GM23248 (cell line): ENCODE data around the gene TMEM94.

Experiments used
- EZH2 ChIP-seq: fragments of 200-600 bp; sonication (generic); IDR thresholded peaks from 2 replicates; pipeline ENCODE4 v1.6.1; 2018; ENCODE audit warnings: antibody characterized with exemption, mild to moderate bottlenecking; ENCODE audit not compliant: insufficient read depth, poor library complexity, severe bottlenecking
- EZH2phosphoT487 ChIP-seq: fragments of 200-600 bp; sonication (generic); IDR thresholded peaks from 2 replicates; pipeline ENCODE4 v1.6.1; 2018; ENCODE audit warnings: antibody characterized with exemption, moderate library complexity, mild to moderate bottlenecking, low read depth; ENCODE audit not compliant: insufficient read depth

- TF ChIP-seq EZH2 = no peak
- TF ChIP-seq EZH2phosphoT487 = no peak
Measured at GRCh38 chr17:75475851-75476250, 19.4 kb downstream of the TMEM94 start.
